Neuronal stem cell (in vitro differentiated cells): ENCODE measurements around the gene MED27.

Source experiments
- DNase-seq: peaks from one replicate; pipeline ENCODE4 v3.0.0-alpha.2; 2013; ENCODE audit warnings: low spot score
- H2AFZ ChIP-seq: one replicate; pipeline ENCODE4 v1.6.1; 2013; ENCODE audit warnings: mild to moderate bottlenecking, low read length, inconsistent platforms
- H2AK5ac ChIP-seq: 2 replicates; pipeline ENCODE4 v1.6.1; 2013; ENCODE audit warnings: low read depth, mild to moderate bottlenecking, inconsistent platforms, low read length, moderate library complexity, mixed read lengths
- H2BK120ac ChIP-seq: 2 replicates; pipeline ENCODE4 v1.6.1; 2013; ENCODE audit warnings: low read depth, mild to moderate bottlenecking, inconsistent platforms, low read length, moderate library complexity, mixed read lengths
- H2BK12ac ChIP-seq: one replicate; pipeline ENCODE4 v1.6.1; 2013; ENCODE audit warnings: low read length, inconsistent platforms
- H2BK15ac ChIP-seq: 2 replicates; pipeline ENCODE4 v1.6.1; 2013; ENCODE audit warnings: mild to moderate bottlenecking, low read length, inconsistent platforms, mixed read lengths
- H2BK5ac ChIP-seq: one replicate; pipeline ENCODE4 v1.6.1; 2013; ENCODE audit warnings: inconsistent platforms, mild to moderate bottlenecking, low read length, moderate library complexity
- H3K14ac ChIP-seq: one replicate; pipeline ENCODE4 v1.6.1; 2013; ENCODE audit warnings: low read length, inconsistent platforms
- H3K18ac ChIP-seq: 2 replicates; pipeline ENCODE4 v1.6.1; 2013; ENCODE audit warnings: low read length, inconsistent platforms
- H3K23ac ChIP-seq: 2 replicates; pipeline ENCODE4 v1.6.1; 2013; ENCODE audit warnings: low read depth, mild to moderate bottlenecking, mixed read lengths, low read length, inconsistent platforms; ENCODE audit not compliant: poor library complexity
- H3K27ac ChIP-seq: replicated peaks from 3 replicates; pipeline ENCODE4 v1.5.1; 2013; ENCODE audit warnings: low read length, inconsistent platforms
- H3K27me3 ChIP-seq, 3 experiments: 2 replicates each; pipeline ENCODE4 v1.6.1; 2013; ENCODE audit warnings: low read length in 3 of 3, mild to moderate bottlenecking in 2 of 3, inconsistent platforms in 1 of 3, low read depth in 1 of 3, mixed read lengths in 1 of 3, moderate library complexity in 1 of 3; ENCODE audit not compliant: control insufficient read depth in 3 of 3, insufficient read depth in 3 of 3
- H3K36me3 ChIP-seq, 2 donors: replicated peaks in 1 of 2; 2 replicates each; pipeline ENCODE4 v1.6.1; 2013; ENCODE audit warnings: low read length in 2 of 2; ENCODE audit not compliant: control insufficient read depth in 2 of 2, insufficient read depth in 2 of 2
- H3K4ac ChIP-seq: 2 replicates; pipeline ENCODE4 v1.6.1; 2013; ENCODE audit warnings: inconsistent platforms, mild to moderate bottlenecking, low read length, moderate library complexity
- H3K4me1 ChIP-seq, 2 donors: 1 replicate in 1 of 2; 2 replicates in 1 of 2; pipeline ENCODE4 v1.6.1; 2013; ENCODE audit warnings: low read length in 2 of 2, low read depth in 1 of 2; ENCODE audit not compliant: control insufficient read depth in 2 of 2, insufficient read depth in 1 of 2
- H3K4me2 ChIP-seq: one replicate; pipeline ENCODE4 v1.6.1; 2013; ENCODE audit warnings: mild to moderate bottlenecking, low read length, inconsistent platforms; ENCODE audit not compliant: insufficient read depth, poor library complexity, severe bottlenecking
- H3K4me3 ChIP-seq, 2 donors: 2 replicates each; pipeline ENCODE4 v1.5.1; 2013; ENCODE audit warnings: low read length in 2 of 2, mild to moderate bottlenecking in 2 of 2, inconsistent platforms in 1 of 2, moderate library complexity in 1 of 2
- H3K79me1 ChIP-seq: one replicate; pipeline ENCODE4 v1.6.1; 2013; ENCODE audit warnings: low read depth, mild to moderate bottlenecking, inconsistent platforms, low read length, moderate library complexity
- H3K9ac ChIP-seq: one replicate; pipeline ENCODE4 v1.6.1; 2013; ENCODE audit warnings: mild to moderate bottlenecking, low read depth, low read length, inconsistent platforms; ENCODE audit not compliant: poor library complexity
- H3K9me3 ChIP-seq, 2 donors: replicated peaks in 1 of 2; 2 replicates each; pipeline versions ENCODE3 to v1.6.1; 2013; ENCODE audit warnings: low read length in 2 of 2, mild to moderate bottlenecking in 2 of 2, inconsistent platforms in 1 of 2, low read depth in 1 of 2, mixed read lengths in 1 of 2, moderate library complexity in 1 of 2; ENCODE audit not compliant: control insufficient read depth in 2 of 2, insufficient read depth in 1 of 2
- H4K8ac ChIP-seq: one replicate; pipeline ENCODE4 v1.6.1; 2013; ENCODE audit warnings: low read depth, mild to moderate bottlenecking, inconsistent platforms, low read length, moderate library complexity
- H4K91ac ChIP-seq: one replicate; pipeline ENCODE4 v1.6.1; 2013; ENCODE audit warnings: low read length, low read depth, mild to moderate bottlenecking, inconsistent platforms; ENCODE audit not compliant: poor library complexity
- WGBS, 2 donors: extraction: QIAGEN DNeasy Blood & Tissue Kit; methylation state at CpG; one replicate each; pipeline ENCODE4 v1.1.7; 2013; ENCODE audit warnings: missing lambda C conversion rate in 2 of 2, mixed read lengths in 1 of 2; ENCODE audit not compliant: insufficient read length in 2 of 2, insufficient replicate concordance in 1 of 2; ENCODE audit errors: extremely low coverage in 2 of 2; 5-methylcytosine and 5-hydroxymethylcytosine counted together

The MED27 gene

GRCh38 chr9:131811405-131811804 is 268.3 kb downstream of the MED27 start:
- no peaks in the 10 kb centered on the region for H3K79me1 ChIP-seq
- H3K23ac ChIP-seq = no peak overlapping the region
- no peak overlapping the region for H3K4ac ChIP-seq
- H3K4me3 ChIP-seq = no peak overlapping the region
- whole genome bisulfite sequencing, 2 donors = no CpG with 5 or more reads among the region's 11 CpGs
- H3K27ac ChIP-seq = no peak overlapping the region
- no peak overlapping the region for H2BK15ac ChIP-seq
- no peak for DNase-seq
- H2AFZ ChIP-seq = no peak overlapping the region
- H3K36me3 ChIP-seq = no peaks in the 10 kb centered on the region
- H2BK120ac ChIP-seq = no peak overlapping the region
- H4K91ac ChIP-seq = no peak overlapping the region
- H3K27me3 ChIP-seq = peaks cover 0 to 42% (median 0%) of the 10 kb centered on the region in 3 experiments
- H3K18ac ChIP-seq = no peak overlapping the region
- no peak overlapping the region for H2BK12ac ChIP-seq
- H3K9me3 ChIP-seq = no peaks in the 10 kb centered on the region
- no peak overlapping the region for H3K9ac ChIP-seq
- H3K4me2 ChIP-seq = no peak overlapping the region
- H3K4me1 ChIP-seq = peaks cover 10 to 17% of the 10 kb centered on the region in 2 donors
- H2AK5ac ChIP-seq = no peak overlapping the region
- no peak overlapping the region for H2BK5ac ChIP-seq
- no peak overlapping the region for H3K14ac ChIP-seq
- no peak overlapping the region for H4K8ac ChIP-seq

- no peak overlapping the region for H3K23ac ChIP-seq
- no peak overlapping the region for H2AFZ ChIP-seq
- no peak overlapping the region for H3K27ac ChIP-seq
- no peak overlapping the region for H3K4ac ChIP-seq
- no CpG with 5 or more reads among the region's 23 CpGs for WGBS, 2 donors
- no peak overlapping the region for H2BK12ac ChIP-seq
- no peak overlapping the region for H3K4me2 ChIP-seq
- no peaks in the 10 kb centered on the region for H3K79me1 ChIP-seq
- no peaks in the 10 kb centered on the region for H3K9me3 ChIP-seq
- no peak overlapping the region for H2AK5ac ChIP-seq
- no peak overlapping the region for H3K18ac ChIP-seq
- no peak overlapping the region for H3K4me3 ChIP-seq
- no peak overlapping the region for H3K9ac ChIP-seq
- no peak overlapping the region for H2BK15ac ChIP-seq
- H2BK5ac ChIP-seq = no peak overlapping the region
- peaks cover 0 to 44% (median 0%) of the 10 kb centered on the region in 3 experiments for H3K27me3 ChIP-seq
- peaks cover 10 to 21% of the 10 kb centered on the region in 2 donors for H3K4me1 ChIP-seq
- H3K36me3 ChIP-seq = no peaks in the 10 kb centered on the region
- H2BK120ac ChIP-seq = no peak overlapping the region
- no peak overlapping the region for H4K91ac ChIP-seq
- no peak overlapping the region for H4K8ac ChIP-seq
- DNase-seq = no peak
- H3K14ac ChIP-seq = no peak overlapping the region
These were observed 269.1 kb downstream of the MED27 start for GRCh38 chr9:131810351-131811170.
